SK-N-MC (cell line): ENCODE data around the gene CACFD1.
"Not testable (repeated sequence)": the region's sequence is repeated elsewhere in the genome, so short reads cannot be mapped to it uniquely, and the experiment has no call there.

Experiments used
- DNase-seq: peaks from one replicate; pipeline ENCODE4 v3.0.0-alpha.2; 2011; ENCODE audit warnings: low read depth, low spot score
- H3K27ac ChIP-seq: fragments of 200-600 bp; sonication (generic); 2 replicates; pipeline ENCODE4 v1.5.1; 2016; ENCODE audit warnings: mixed run types
- H3K36me3 ChIP-seq: fragments of 200-600 bp; sonication (generic); 2 replicates; pipeline ENCODE4 v1.6.1; 2017; ENCODE audit warnings: antibody characterized with exemption, low read length, mixed read lengths; ENCODE audit not compliant: insufficient read depth
- H3K4me3 ChIP-seq: fragments of 200-600 bp; sonication (generic); 2 replicates; pipeline ENCODE4 v1.5.1; 2016
- H3K9ac ChIP-seq: fragments of 200-600 bp; sonication (generic); 2 replicates; pipeline ENCODE4 v1.8.0; 2017; ENCODE audit warnings: mixed run types, mixed read lengths; ENCODE audit not compliant: insufficient read length
- H3K9me3 ChIP-seq: fragments of 200-600 bp; sonication (generic); 2 replicates; pipeline ENCODE4 v1.6.1; 2017; ENCODE audit warnings: low read depth, mild to moderate bottlenecking, antibody characterized with exemption, low read length, moderate library complexity, mixed read lengths
- EZH2 ChIP-seq: fragments of 200-600 bp; sonication (generic); IDR thresholded peaks from one replicate; pipeline ENCODE4 v1.6.1; 2017; ENCODE audit warnings: antibody characterized with exemption
- FOXP2 ChIP-seq: optimal IDR thresholded peaks from 2 replicates; pipeline ENCODE3; 2011; ENCODE audit warnings: mild to moderate bottlenecking, moderate library complexity; ENCODE audit not compliant: insufficient read depth; ENCODE audit errors: extremely low read length, control extremely low read depth
- POLR2AphosphoS5 ChIP-seq: IDR thresholded peaks from 2 replicates; pipeline ENCODE4 v1.6.1; 2012; ENCODE audit warnings: mild to moderate bottlenecking, low read depth, low read length, borderline replicate concordance

Gene CACFD1

DNA sequence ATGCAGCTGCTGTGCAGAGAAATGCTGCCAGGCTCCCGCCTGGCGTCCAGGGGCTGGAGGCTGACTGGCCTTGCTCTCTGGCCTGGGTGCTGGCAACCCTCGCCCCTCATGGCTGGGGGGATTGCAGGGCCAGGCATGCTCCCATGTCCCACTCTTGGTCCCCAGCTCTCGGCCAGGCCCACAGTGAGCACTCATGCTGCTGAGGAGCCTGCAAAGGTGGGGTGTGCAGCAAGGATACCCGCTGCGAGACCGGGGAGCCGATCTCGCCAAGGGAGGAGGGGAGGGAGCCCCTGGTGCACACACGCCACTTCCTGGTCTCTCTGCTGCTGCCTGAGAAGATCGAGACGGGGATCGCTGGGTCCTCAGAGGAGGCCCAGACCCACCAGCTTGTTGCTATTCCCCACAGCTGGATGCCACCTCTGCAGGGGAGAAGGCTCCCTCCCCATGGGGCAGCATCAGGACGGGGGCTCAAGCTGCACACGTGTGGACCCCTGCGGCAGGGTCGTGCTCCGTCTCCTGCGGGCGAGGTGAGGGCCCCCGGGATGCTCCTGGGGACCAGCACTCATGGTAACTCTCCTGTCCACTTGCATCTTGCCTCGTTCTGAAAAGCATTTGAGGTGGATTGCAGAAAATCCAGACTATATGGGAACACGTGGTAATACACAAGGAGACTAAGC, 14.3 kb upstream of the CACFD1 start:
- no peak for TF ChIP-seq FOXP2
- no peak for TF ChIP-seq EZH2
- TF ChIP-seq POLR2AphosphoS5, result no peak
- H3K4me3 ChIP-seq, result no peak overlapping the region

DNA sequence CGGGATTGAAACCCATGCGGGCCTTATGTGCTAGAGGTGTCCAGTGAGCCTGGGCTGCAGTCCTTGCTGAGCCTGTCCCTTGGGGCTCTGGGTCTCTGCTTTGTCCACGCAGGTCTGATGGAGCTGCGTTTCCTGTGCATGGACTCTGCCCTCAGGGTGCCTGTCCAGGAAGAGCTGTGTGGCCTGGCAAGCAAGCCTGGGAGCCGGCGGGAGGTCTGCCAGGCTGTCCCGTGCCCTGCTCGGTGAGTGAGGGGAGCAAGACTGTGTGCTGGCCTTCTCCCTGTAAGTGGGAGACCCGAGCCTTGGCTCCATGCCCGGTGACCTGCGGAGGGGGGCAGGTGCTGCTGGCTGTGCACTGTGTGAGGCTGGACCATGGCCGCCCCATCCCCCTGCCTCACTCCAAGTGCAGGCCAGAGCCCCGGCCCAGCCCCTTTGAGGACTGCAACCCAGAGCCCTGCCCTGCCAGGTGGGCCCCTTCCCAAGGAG, 11.2 kb upstream of the CACFD1 start:
- no peak overlapping the region for H3K4me3 ChIP-seq
- no peaks in the 10 kb centered on the region for H3K9me3 ChIP-seq
- H3K27ac ChIP-seq, result no peak overlapping the region
- no peaks in the 10 kb centered on the region for H3K36me3 ChIP-seq
- no peak overlapping the region for H3K9ac ChIP-seq
- DNase-seq, result no peak
- TF ChIP-seq FOXP2 (no peak), EZH2 (no peak), POLR2AphosphoS5 (no peak)

More for the DNA sequence above, 14.3 kb upstream of the CACFD1 start:
- DNase-seq, result no peak
- Histone ChIP-seq H3K9ac (no peak overlapping the region), H3K27ac (no peak overlapping the region), H3K9me3 (no peaks in the 10 kb centered on the region), H3K36me3 (no peaks in the 10 kb centered on the region)

DNA sequence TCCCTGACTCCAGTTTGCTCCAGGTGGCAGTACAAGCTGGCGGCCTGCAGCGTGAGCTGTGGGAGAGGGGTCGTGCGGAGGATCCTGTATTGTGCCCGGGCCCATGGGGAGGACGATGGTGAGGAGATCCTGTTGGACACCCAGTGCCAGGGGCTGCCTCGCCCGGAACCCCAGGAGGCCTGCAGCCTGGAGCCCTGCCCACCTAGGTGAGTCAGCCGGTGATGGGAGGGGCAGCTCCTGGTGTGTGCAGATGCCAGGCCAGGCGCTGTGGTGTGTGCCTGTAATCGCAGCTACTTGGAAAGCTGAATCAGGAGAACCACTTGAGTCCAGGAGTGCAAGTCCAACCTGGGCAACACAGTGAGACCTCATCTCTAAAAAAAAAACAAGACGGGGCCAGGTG, 10.0 kb upstream of the CACFD1 start:
- Histone ChIP-seq H3K9ac (no peak overlapping the region), H3K9me3 (no peaks in the 10 kb centered on the region), H3K4me3 (no peak overlapping the region), H3K27ac (no peak overlapping the region), H3K36me3 (no peaks in the 10 kb centered on the region)
- TF ChIP-seq FOXP2 (no peak), EZH2 (no peak), POLR2AphosphoS5 (no peak)
- no peak for DNase-seq

DNA sequence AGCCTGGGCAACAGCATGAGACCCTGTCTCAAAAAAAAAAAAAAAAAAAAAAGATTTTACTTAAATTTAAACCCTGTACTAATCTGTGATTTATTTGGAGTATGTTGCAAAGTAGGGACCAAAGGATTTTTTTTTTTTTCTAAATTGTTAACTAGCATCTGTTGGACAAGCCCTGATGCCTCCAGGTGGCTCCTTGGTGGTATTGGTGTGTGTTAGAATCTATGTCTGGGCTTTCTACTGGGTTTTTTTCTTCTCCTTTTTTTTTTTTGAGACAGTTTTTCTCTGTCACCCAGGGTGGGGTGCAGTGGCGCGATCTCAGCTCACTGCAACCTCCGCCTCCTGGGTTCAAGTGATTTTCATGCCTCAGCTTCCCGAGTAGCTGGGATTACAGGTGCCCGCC, 7.9 kb upstream of the CACFD1 start:
- H3K9ac ChIP-seq, H3K27ac ChIP-seq, H3K9me3 ChIP-seq, H3K4me3 ChIP-seq, H3K36me3 ChIP-seq, DNase-seq: not testable (repeated sequence)

DNA sequence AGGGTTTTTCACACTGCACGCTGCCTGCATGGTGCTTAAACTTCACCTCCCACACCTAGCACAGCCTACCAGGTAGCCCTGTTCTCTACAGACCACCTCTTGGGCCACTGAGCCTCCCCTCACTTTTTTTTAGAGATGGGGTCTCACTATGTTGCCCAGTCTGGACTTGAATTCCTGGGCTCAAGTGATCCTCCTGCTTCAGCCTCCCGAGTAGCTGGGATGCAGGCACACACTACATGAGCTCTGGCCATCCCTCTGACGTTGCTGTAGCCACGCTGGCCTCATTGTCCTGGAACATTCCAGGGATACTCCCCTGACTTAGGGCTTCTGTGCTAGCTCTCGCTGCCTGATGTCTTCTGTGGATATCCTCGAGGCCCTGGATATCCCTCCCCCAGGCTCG, 7.2 kb upstream of the CACFD1 start:
- H3K9me3 ChIP-seq, result no peaks in the 10 kb centered on the region
- H3K36me3 ChIP-seq, result no peaks in the 10 kb centered on the region
- DNase-seq, result no peak
- TF ChIP-seq EZH2, result no peak
- no peak for TF ChIP-seq POLR2AphosphoS5
- TF ChIP-seq FOXP2, result no peak
- H3K4me3 ChIP-seq, result no peak overlapping the region
- H3K9ac ChIP-seq, result no peak overlapping the region
- no peak overlapping the region for H3K27ac ChIP-seq

DNA sequence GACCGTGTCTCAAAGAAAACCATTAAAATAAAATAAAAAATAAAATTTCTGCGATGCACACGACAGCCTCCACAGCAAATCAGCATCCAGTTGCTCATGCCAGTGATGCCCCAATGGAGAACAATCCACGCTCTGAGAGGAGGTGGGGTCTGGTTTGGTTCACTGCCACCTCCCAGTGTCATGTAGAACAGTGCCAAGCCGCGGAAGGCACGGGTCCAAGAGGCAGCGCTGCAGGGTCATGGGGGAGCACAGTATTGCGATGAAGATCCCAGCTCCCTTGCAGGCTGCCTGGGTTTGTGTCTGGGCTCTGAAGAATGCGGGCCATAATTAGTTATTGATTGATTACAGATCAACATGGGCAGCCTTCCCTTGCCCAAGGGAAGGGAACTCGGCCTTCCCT, 6.1 kb upstream of the CACFD1 start:
- DNase-seq, result no peak
- no peak overlapping the region for H3K9ac ChIP-seq
- no peaks in the 10 kb centered on the region for H3K9me3 ChIP-seq
- TF ChIP-seq EZH2, result no peak
- no peak for TF ChIP-seq FOXP2
- TF ChIP-seq POLR2AphosphoS5, result no peak
- no peak overlapping the region for H3K4me3 ChIP-seq
- H3K27ac ChIP-seq, result no peak overlapping the region
- H3K36me3 ChIP-seq, result no peaks in the 10 kb centered on the region

DNA sequence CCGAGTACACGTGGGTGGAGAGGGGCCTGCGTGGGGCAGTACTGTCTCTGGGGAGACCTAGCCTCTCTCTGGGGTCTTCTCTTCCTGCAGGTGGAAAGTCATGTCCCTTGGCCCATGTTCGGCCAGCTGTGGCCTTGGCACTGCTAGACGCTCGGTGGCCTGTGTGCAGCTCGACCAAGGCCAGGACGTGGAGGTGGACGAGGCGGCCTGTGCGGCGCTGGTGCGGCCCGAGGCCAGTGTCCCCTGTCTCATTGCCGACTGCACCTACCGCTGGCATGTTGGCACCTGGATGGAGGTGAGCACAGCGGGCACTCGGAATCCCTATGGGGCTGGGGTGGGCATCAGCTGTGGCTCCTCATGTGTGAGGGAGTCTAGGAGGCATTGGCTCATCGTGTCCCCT, 5.5 kb upstream of the CACFD1 start:
- Histone ChIP-seq H3K9ac (no peak overlapping the region), H3K27ac (no peak overlapping the region), H3K4me3 (no peak overlapping the region), H3K9me3 (no peaks in the 10 kb centered on the region), H3K36me3 (no peaks in the 10 kb centered on the region)
- no peak for DNase-seq
- no peak for TF ChIP-seq FOXP2
- no peak for TF ChIP-seq POLR2AphosphoS5
- TF ChIP-seq EZH2, result no peak

DNA sequence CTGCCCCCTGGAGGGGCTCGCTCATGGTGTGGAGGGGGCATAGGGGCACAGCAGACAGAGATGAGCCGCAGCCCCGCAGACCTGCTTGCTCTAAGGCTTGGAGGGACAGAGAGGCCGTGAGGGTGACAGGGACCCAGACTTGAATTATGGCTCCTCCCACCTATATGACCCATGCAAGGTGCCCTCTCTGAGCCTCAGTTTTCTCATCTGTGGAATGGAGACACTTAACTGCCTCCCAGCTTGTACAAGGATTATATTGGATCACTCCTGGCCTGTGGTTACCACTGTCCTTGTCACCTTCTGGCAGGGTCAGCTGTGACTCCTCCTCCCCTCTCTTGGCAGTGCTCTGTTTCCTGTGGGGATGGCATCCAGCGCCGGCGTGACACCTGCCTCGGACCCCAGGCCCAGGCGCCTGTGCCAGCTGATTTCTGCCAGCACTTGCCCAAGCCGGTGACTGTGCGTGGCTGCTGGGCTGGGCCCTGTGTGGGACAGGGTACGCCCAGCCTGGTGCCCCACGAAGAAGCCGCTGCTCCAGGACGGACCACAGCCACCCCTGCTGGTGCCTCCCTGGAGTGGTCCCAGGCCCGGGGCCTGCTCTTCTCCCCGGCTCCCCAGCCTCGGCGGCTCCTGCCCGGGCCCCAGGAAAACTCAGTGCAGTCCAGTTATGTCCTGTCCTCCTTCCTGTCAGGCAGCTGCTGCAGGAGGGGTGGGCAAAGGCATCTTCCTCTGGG, 4.7 kb upstream of the CACFD1 start:
- Histone ChIP-seq H3K9ac (no peak overlapping the region), H3K36me3 (no peaks in the 10 kb centered on the region)
- TF ChIP-seq EZH2 (no peak), FOXP2 (no peak), POLR2AphosphoS5 (no peak)

DNA sequence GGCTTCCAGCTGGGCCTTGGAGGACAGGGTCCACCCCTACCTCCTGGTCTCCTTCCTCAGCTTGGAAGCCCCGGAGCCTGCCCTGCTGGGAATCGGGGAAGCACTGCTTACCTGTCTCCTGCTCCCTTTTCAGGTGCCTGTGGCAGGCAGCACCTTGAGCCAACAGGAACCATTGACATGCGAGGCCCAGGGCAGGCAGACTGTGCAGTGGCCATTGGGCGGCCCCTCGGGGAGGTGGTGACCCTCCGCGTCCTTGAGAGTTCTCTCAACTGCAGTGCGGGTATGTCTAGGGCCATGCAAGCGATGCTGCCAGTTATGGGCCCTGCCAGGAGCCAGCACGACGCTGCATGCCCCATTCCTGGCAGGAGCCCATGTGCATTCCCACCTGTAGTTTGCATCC, 3.8 kb upstream of the CACFD1 start:
- TF ChIP-seq FOXP2, result no peak
- no peak for TF ChIP-seq EZH2
- Histone ChIP-seq H3K4me3 (no peak overlapping the region), H3K9me3 (no peaks in the 10 kb centered on the region), H3K27ac (no peak overlapping the region), H3K36me3 (no peaks in the 10 kb centered on the region), H3K9ac (no peak overlapping the region)
- no peak for DNase-seq

More for the DNA sequence above, 4.7 kb upstream of the CACFD1 start:
- no peak for DNase-seq
- no peak overlapping the region for H3K27ac ChIP-seq
- H3K4me3 ChIP-seq, result no peak overlapping the region
- no peaks in the 10 kb centered on the region for H3K9me3 ChIP-seq
